Nephron progenitor cell (in vitro differentiated cells): ENCODE data around the gene CDC42SE2.
"Not testable (repeated sequence)": the region's sequence is repeated elsewhere in the genome, so short reads cannot be mapped to it uniquely, and the experiment has no call there.

ENCODE experiments used
- DNase-seq: peaks from one replicate; pipeline ENCODE4 v3.0.0; 2021
- H3K27ac Mint-ChIP-seq: 2 replicates; pipeline ENCODE4 v1.8.0; 2021; ENCODE audit warnings: mild to moderate bottlenecking, moderate library complexity, mixed read lengths
- H3K27me3 Mint-ChIP-seq: 2 replicates; pipeline ENCODE4 v1.8.0; 2021; ENCODE audit warnings: mild to moderate bottlenecking, low read depth, mixed read lengths; ENCODE audit not compliant: poor library complexity
- H3K36me3 Mint-ChIP-seq: 2 replicates; pipeline ENCODE4 v1.8.0; 2021; ENCODE audit warnings: low read depth, mixed read lengths
- H3K4me1 Mint-ChIP-seq: 2 replicates; pipeline ENCODE4 v1.8.0; 2021; ENCODE audit warnings: mixed read lengths
- H3K4me3 Mint-ChIP-seq: 2 replicates; pipeline ENCODE4 v1.8.0; 2021; ENCODE audit warnings: mild to moderate bottlenecking, moderate library complexity, mixed read lengths
- H3K9me3 Mint-ChIP-seq: 2 replicates; pipeline ENCODE4 v1.8.0; 2021; ENCODE audit warnings: mild to moderate bottlenecking, moderate library complexity, mixed read lengths
- CTCF ChIP-seq: fragments of 200-600 bp; sonication (generic); IDR thresholded peaks from 2 replicates; pipeline ENCODE4 v1.5.0; 2021; ENCODE audit warnings: antibody characterized with exemption

CDC42SE2 gene

GRCh38 chr5:131396015-131396414, 132.2 kb downstream of the CDC42SE2 start:
- no peak overlapping the region for H3K4me3 Mint-ChIP-seq
- no peak overlapping the region for H3K27ac Mint-ChIP-seq
- DNase-seq, result no peak
- H3K27me3 Mint-ChIP-seq, result peaks cover 8% of the 10 kb centered on the region
- H3K36me3 Mint-ChIP-seq, result peaks cover 82% of the 10 kb centered on the region
- TF ChIP-seq CTCF, result no peak
- H3K9me3 Mint-ChIP-seq, result peaks cover 13% of the 10 kb centered on the region
- H3K4me1 Mint-ChIP-seq, result peaks cover 38% of the 10 kb centered on the region

- no peak for DNase-seq
- Mint-ChIP-seq H3K27ac (peak overlapping the region; percentile 40), H3K9me3 (peaks cover 16% of the 10 kb centered on the region), H3K4me3 (no peak overlapping the region), H3K36me3 (peaks cover 81% of the 10 kb centered on the region), H3K27me3 (peaks cover 8% of the 10 kb centered on the region), H3K4me1 (peaks cover 38% of the 10 kb centered on the region)
- no peak for TF ChIP-seq CTCF
These were observed 132.9 kb downstream of the CDC42SE2 start for GRCh38 chr5:131396630-131397273.

GRCh38 chr5:131399007-131399406, 135.2 kb downstream of the CDC42SE2 start:
- Mint-ChIP-seq H3K9me3 (peaks cover 39% of the 10 kb centered on the region), H3K4me1 (peaks cover 22% of the 10 kb centered on the region), H3K36me3 (peaks cover 83% of the 10 kb centered on the region)
- not testable (repeated sequence) for H3K27ac Mint-ChIP-seq, DNase-seq, H3K27me3 Mint-ChIP-seq, H3K4me3 Mint-ChIP-seq

- no peak for TF ChIP-seq CTCF
- H3K4me1 Mint-ChIP-seq, result peaks cover 12% of the 10 kb centered on the region
- H3K36me3 Mint-ChIP-seq, result peaks cover 83% of the 10 kb centered on the region
- no peak for DNase-seq
- H3K27ac Mint-ChIP-seq, result peak overlapping the region; percentile 75
- H3K4me3 Mint-ChIP-seq, result no peak overlapping the region
- peaks cover 8% of the 10 kb centered on the region for H3K27me3 Mint-ChIP-seq
- H3K9me3 Mint-ChIP-seq, result peaks cover 39% of the 10 kb centered on the region
These were observed 136.7 kb downstream of the CDC42SE2 start for GRCh38 chr5:131400585-131400984.

GRCh38 chr5:131405674-131406073, 141.8 kb downstream of the CDC42SE2 start:
- H3K27ac Mint-ChIP-seq, result peak overlapping the region; percentile 88
- no peak for DNase-seq
- peaks cover 75% of the 10 kb centered on the region for H3K36me3 Mint-ChIP-seq
- no peaks in the 10 kb centered on the region for H3K27me3 Mint-ChIP-seq
- H3K9me3 Mint-ChIP-seq, result peaks cover 39% of the 10 kb centered on the region
- H3K4me1 Mint-ChIP-seq, result no peaks in the 10 kb centered on the region
- no peak for TF ChIP-seq CTCF
- H3K4me3 Mint-ChIP-seq, result no peak overlapping the region

- H3K27me3 Mint-ChIP-seq, result no peaks in the 10 kb centered on the region
- peak overlapping the region; percentile 88 for H3K27ac Mint-ChIP-seq
- no peak overlapping the region for H3K4me3 Mint-ChIP-seq
These were observed 142.2 kb downstream of the CDC42SE2 start for GRCh38 chr5:131406076-131406475.

More at GRCh38 chr5:131406076-131406475, 142.2 kb downstream of the CDC42SE2 start:
- Mint-ChIP-seq H3K4me1 (no peaks in the 10 kb centered on the region), H3K9me3 (peaks cover 38% of the 10 kb centered on the region), H3K36me3 (peaks cover 75% of the 10 kb centered on the region)
- TF ChIP-seq CTCF, result no peak
- no peak for DNase-seq
